Neuron (in vitro differentiated cells): ENCODE measurements around the gene TPO.

ENCODE experiments used
- H2AFZ ChIP-seq: one replicate; pipeline ENCODE4 v1.6.1; 2013; ENCODE audit warnings: low read depth, mild to moderate bottlenecking, inconsistent platforms, low read length, moderate library complexity
- H3K27me3 ChIP-seq: one replicate; pipeline ENCODE4 v1.6.1; 2013; ENCODE audit warnings: low read length; ENCODE audit not compliant: insufficient read depth
- H3K36me3 ChIP-seq: one replicate; pipeline ENCODE4 v1.6.1; 2013; ENCODE audit warnings: low read length; ENCODE audit not compliant: insufficient read depth
- H3K4me1 ChIP-seq: one replicate; pipeline ENCODE4 v1.6.1; 2013; ENCODE audit warnings: low read length; ENCODE audit not compliant: insufficient read depth
- H3K4me3 ChIP-seq: 2 replicates; pipeline ENCODE4 v1.5.1; 2013; ENCODE audit warnings: mild to moderate bottlenecking, low read length, moderate library complexity
- H3K9me3 ChIP-seq: one replicate; pipeline ENCODE4 v1.6.1; 2013; ENCODE audit warnings: low read length

The TPO gene

DNA sequence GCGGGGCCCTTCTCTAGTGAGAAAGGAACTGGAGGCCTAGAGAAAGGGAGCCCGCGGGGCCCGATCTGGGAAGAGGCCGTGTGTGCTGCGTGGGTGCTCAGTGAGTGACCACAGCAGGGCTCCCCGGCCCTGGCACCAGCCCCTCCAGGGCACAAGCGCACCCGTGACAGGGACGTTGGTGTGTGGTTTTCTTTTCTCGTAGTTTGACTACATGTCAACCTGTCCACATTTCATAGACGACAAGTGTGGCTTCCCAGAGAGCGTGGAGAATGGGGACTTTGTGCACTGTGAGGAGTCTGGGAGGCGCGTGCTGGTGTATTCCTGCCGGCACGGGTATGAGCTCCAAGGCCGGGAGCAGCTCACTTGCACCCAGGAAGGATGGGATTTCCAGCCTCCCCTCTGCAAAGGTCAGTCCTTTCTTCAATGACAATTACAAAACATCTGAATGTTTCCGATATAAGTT, 83.1 kb downstream of the TPO start:
- Histone ChIP-seq H2AFZ (no peak overlapping the region), H3K4me3 (no peak overlapping the region), H3K27me3 (peaks cover 5% of the 10 kb centered on the region), H3K4me1 (no peaks in the 10 kb centered on the region), H3K36me3 (no peaks in the 10 kb centered on the region), H3K9me3 (no peaks in the 10 kb centered on the region)

DNA sequence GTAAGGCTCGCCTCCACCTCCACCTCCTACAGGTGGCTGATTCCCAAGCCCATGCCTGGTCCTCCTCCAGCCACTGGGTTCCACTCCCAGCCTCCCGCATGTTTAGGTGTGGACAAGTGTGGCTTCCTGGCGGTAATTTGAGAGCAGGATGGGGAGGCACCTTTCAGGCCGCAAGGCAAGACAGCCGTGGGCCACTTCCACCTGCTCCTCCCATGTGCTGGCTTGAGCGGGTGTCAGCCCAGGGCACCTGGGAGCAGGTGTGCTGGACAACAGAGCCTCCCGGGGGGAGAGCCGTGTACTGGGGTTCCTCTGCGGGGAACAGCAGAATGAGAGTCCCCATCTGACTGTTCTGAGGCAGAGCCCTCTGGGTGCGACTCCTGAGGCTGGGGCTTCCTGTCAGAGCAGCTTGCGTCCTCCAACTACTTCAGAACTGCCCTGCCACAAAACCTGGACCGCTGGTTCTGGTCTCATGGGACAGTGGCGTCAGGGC, 83.9 kb downstream of the TPO start:
- Histone ChIP-seq H3K9me3 (no peaks in the 10 kb centered on the region), H3K27me3 (peaks cover 5% of the 10 kb centered on the region), H3K36me3 (no peaks in the 10 kb centered on the region), H2AFZ (no peak overlapping the region), H3K4me3 (no peak overlapping the region), H3K4me1 (no peaks in the 10 kb centered on the region)

DNA sequence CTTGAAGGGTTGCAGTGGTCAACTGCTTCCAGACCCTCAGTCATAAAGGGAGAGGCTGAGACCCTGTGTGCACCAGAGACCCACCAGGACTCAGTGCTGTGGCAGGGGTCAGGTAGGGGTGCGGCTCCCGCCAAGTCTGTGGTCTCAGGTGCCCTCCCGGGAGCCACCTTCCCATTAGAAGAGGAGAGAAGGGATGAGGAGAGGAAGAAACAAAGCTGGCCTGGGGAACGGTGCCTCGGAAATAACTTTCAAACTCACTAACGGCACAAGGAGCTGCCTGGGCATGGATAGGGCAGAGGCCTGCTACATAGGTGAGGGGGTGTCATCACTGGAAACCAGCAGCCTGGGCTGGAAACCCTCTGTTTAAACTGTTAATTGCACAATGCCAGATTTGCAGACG, 84.9 kb downstream of the TPO start:
- H3K9me3 ChIP-seq: no peaks in the 10 kb centered on the region

DNA sequence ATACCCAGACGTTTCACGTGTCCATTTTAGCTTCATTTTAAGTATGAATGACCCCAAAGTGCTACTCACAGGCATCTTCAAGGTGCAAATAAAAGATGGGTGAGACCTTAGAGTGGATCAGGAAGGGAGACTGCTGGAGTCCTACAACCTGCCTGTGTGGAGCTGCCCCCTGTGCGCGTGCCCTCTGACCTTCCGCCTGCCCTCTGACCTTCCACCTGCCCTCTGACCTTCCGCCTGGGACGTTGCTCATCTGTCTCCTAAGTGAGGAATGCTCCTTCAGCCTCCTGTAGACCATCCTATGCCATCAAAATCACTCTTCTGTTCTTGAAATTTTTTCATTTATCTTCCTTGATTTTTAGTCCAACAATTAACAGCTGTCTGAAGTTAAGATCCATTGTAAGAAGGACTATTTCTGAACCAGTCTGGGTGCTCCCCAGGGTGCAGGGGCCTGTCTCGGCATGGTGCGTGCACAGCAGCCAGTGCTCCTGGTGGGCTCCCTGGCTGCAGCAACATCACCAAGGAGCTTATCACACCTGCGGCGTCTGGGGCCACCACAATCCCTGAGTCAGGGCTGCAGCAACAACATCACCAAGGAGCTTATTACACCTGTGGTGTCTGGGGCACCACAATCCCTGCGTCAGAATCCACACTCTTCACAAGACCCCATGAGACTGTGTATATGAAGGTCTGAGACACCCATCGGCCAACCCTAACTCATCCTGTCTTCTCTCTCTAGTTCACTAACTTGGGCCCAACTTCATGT, 86.0 kb downstream of the TPO start:
- no peaks in the 10 kb centered on the region for H3K36me3 ChIP-seq
- peaks cover 3% of the 10 kb centered on the region for H3K27me3 ChIP-seq
- H3K4me1 ChIP-seq: no peaks in the 10 kb centered on the region
- H2AFZ ChIP-seq: no peak overlapping the region
- no peak overlapping the region for H3K4me3 ChIP-seq
- H3K9me3 ChIP-seq: no peaks in the 10 kb centered on the region

More for the DNA sequence above, 84.9 kb downstream of the TPO start:
- Histone ChIP-seq H3K4me1 (no peaks in the 10 kb centered on the region), H3K27me3 (peaks cover 5% of the 10 kb centered on the region), H3K36me3 (no peaks in the 10 kb centered on the region), H2AFZ (no peak overlapping the region), H3K4me3 (no peak overlapping the region)

DNA sequence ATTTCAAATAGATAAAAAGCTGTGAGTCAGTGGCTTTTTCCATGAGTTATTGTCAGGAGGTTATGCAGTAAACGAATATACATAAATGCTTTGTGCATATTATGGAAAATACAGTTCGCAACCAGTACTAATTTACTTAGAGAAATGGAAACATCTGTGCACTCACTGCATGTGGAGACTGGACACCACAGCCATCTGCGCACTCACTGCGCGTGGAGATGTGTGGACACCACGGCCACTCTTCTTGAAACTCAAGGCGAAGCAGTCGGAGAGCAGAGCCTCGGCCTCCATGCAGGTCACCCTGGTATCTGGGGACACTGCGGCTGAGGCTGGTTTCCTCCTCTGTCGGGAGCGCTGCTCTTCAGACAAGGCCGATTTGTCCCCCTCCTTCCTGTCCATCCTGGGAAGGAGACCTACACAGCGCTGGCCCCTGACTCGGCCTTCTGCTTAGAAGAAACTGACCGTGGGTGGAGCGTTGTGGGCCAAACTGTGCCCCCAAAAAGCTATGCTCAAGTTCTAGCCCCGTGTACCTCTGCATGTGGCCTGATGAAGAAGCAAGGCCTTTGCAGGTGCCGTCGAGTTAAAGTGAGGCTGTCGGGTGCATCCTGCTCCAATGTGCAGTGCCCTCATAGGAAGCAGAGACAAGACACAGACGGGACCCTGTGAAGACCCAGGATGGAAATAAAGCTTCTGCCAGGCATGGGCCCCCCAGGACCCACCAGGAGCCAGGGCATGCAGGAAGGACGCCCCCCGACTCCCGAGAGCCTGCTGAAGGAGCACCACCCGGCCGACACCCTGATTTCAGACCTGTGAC, 88.0 kb downstream of the TPO start:
- Histone ChIP-seq H3K9me3 (no peaks in the 10 kb centered on the region), H3K4me3 (no peak overlapping the region), H2AFZ (no peak overlapping the region), H3K36me3 (no peaks in the 10 kb centered on the region), H3K27me3 (no peaks in the 10 kb centered on the region), H3K4me1 (no peaks in the 10 kb centered on the region)

DNA sequence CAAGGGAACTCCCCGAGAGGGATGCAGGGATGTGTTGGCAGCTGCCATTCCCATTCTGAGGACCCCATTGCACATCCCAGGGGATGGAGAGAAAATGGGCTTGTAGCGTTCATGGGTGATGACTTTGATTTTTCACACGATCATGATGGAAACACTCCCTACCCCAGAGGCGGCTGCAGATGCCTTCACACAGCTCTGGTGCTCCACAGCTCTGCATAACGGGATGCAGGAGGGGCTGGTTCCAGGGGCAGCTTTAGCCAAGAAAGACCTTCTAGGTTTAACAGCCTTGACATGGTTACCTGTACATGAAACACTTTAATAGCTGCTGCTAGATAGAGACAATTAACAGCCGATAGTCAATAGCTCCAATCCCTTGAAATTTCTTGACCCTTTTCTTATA, 88.7 kb downstream of the TPO start:
- Histone ChIP-seq H3K4me1 (no peaks in the 10 kb centered on the region), H3K9me3 (no peaks in the 10 kb centered on the region), H3K36me3 (no peaks in the 10 kb centered on the region), H2AFZ (no peak overlapping the region), H3K27me3 (no peaks in the 10 kb centered on the region), H3K4me3 (no peak overlapping the region)

DNA sequence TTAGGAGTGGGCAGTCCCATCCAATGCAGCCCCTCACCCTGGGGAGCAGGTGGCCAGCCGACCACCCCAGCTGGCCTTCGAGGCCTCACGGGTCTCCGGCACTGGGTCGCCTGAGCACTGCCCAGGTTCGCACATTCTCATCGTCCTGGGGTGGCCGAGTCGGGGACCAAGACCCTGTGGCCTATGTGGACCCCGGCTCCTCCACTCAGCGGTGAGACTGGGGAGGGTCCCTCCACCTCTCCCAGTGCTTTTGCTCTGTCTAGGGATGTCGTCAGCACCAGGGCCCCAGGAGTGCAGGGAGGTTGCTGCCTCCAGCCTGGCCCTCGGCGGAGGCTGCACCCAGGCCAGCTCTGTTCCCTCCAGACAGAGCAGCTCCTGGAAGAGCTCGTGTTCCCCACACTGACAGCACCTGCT, 89.6 kb downstream of the TPO start:
- H3K4me3 ChIP-seq: no peak overlapping the region
- no peaks in the 10 kb centered on the region for H3K9me3 ChIP-seq
- H3K36me3 ChIP-seq: no peaks in the 10 kb centered on the region
- H2AFZ ChIP-seq: no peak overlapping the region
- H3K4me1 ChIP-seq: no peaks in the 10 kb centered on the region
- H3K27me3 ChIP-seq: no peaks in the 10 kb centered on the region

DNA sequence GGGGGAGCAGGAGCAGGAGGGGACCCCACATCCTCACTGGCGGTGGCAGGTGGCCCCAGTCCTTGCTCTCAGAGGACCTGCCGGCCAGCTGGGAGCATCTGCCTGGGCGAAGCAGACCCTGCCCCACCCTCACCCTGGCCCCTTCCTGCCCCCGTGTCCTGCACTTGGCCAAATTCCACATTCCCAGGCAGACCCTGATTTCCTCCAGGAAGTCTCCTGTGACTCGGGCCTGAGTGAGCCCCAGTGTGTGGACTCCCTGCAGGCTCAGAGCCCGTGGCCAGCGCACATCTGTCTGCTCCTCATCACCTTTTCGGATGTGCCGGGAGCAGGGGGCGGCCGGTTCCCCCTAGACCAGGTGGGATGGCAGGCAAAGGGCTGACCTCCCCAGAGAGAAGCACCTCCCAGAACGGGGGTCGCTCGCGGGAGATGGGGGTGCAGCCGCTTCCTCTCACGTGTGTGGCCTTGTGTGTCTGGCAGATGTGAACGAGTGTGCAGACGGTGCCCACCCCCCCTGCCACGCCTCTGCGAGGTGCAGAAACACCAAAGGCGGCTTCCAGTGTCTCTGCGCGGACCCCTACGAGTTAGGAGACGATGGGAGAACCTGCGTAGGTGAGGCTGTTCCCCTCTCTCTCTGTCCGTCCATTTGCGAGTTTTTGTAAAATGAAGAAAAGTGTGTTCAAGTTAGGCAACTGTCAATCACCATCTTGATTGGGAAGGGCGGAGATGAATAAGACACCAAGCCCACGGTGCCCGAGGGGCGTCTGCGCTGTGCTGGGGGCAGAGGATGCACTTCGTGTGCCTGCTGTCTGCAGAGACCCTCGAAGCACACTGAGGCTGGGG, 90.4 kb downstream of the TPO start:
- Histone ChIP-seq H3K9me3 (no peaks in the 10 kb centered on the region), H3K4me1 (no peaks in the 10 kb centered on the region), H3K27me3 (no peaks in the 10 kb centered on the region), H2AFZ (no peak overlapping the region), H3K36me3 (no peaks in the 10 kb centered on the region), H3K4me3 (no peak overlapping the region)

DNA sequence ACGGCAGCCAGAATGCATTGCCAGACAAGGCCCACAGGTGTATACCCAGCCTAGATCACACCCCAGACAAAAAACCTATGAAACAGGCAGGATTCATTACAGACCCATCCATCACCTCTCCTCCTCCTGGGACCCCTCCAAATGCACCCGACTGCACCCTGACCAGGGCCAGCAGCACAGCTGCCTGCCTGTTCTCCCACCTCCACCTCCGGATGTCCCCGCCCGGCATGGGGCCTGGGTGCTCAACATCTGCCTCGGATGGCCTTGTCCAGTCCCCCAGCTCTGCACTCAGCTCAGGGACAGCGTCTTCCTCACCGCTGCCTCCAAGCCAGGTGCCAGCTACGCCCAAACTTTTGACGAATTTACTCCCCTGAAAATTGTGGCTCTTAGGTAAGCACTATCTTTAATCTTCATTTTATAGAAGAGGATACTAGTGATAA, 91.1 kb downstream of the TPO start:
- Histone ChIP-seq H2AFZ (no peak overlapping the region), H3K9me3 (no peaks in the 10 kb centered on the region), H3K4me3 (no peak overlapping the region), H3K27me3 (no peaks in the 10 kb centered on the region), H3K4me1 (no peaks in the 10 kb centered on the region), H3K36me3 (no peaks in the 10 kb centered on the region)

DNA sequence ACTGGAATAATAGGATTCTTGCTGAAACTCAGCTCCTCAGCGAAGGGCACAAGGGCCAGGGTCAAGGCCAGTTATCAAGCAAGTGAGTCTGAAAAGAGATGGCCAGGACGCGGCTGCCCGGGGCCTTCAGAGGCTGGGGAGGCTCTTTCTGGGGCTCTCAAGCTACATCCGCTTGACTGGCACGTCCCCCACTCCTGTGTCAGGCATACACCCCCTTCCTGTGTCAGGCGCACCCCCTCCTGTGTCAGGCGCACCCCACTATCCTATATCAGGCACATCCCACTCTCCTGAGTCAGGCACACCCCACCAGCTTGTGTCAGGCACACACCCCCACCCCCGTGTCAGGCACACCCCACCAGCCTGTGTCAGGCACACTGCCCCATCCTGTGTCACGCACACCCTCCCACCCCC, 91.8 kb downstream of the TPO start:
- H3K4me1 ChIP-seq: no peaks in the 10 kb centered on the region
- H3K27me3 ChIP-seq: no peaks in the 10 kb centered on the region
- H2AFZ ChIP-seq: no peak overlapping the region
- no peaks in the 10 kb centered on the region for H3K9me3 ChIP-seq
- no peaks in the 10 kb centered on the region for H3K36me3 ChIP-seq
- no peak overlapping the region for H3K4me3 ChIP-seq

DNA sequence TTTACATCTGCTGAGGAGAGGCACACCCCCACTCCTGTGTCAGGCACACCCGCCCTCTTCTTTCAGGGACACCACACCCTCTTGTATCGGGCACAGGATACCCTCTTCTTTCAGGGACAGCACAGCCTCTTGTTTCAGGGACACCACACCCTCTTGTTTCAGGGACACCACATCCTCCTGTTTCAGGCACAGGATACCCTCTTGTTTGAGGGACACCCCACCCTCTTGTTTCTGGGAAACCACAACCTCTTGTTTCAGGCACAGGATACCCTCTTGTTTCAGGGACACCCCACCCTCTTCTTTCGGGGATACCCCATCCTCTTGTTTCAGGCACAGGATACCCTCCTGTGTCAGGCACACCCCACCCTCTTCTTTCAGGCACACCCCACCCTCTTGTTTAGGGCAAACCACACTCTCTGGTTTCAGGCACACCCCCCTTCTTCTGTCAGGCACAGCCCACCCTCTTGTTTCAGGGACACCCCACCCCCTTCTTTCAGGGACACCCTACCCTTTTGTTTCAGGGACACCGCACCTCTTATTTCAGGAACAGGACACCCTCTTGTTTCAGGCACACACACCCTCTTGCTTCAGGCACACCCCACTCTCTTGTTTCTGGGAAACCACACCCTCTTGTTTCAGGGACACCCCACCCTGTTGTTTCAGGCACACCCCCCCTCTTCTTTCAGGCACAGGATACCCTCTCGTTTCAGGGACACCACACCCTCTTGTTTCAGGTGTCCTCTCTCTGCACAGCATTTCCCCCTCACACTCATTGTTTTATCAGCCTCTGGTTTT, 96.2 kb downstream of the TPO start:
- Histone ChIP-seq H3K4me1 (no peaks in the 10 kb centered on the region), H3K9me3 (no peaks in the 10 kb centered on the region), H3K4me3 (no peak overlapping the region), H3K27me3 (no peaks in the 10 kb centered on the region), H2AFZ (no peak overlapping the region), H3K36me3 (no peaks in the 10 kb centered on the region)

DNA sequence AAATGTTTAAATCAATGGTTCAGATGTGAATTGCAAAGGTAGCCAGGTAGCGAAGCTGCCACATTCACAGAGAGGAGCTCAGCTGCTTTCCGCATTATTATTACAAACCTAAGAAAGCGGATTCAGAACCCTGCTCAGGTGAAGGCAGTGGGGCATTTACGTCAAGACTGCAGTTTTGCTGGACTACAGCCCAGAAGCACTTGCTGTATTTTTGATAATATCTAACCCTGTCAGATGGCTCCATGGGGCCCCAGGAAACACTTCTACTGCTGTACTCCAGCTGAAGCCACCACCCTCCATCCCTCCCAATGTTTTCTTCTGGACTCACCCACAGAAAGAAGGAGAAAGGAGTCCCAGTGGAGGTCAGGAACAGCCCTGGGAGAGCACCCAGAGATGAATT, 96.9 kb downstream of the TPO start:
- H3K4me3 ChIP-seq: no peak overlapping the region
- H3K36me3 ChIP-seq: no peaks in the 10 kb centered on the region
- no peaks in the 10 kb centered on the region for H3K4me1 ChIP-seq
- no peaks in the 10 kb centered on the region for H3K27me3 ChIP-seq
- no peaks in the 10 kb centered on the region for H3K9me3 ChIP-seq
- no peak overlapping the region for H2AFZ ChIP-seq
